Skin of body (tissue), 2 donors: ENCODE data around the gene DDX52. TPM values are rescaled to one million over a fixed set of nuclear protein-coding genes. Genes with fewer than 3 reads are reported as not detected.
"Not testable (repeated sequence)": the region's sequence is repeated elsewhere in the genome, so short reads cannot be mapped to it uniquely, and the experiment has no call there.

Experiments
- DNase-seq: peaks from one replicate; lab custom pipeline; 2025; lab: John Stamatoyannopoulos, UW
- total RNA-seq: library from RNA; depleted of rRNA; stranded (reverse); fragments of >200 nt; gene quantifications from one replicate; pipeline ENCODE4 v1.2.3, GENCODE V29; 2014

The DDX52 gene
- total RNA-seq, 1 donor from 2014 or later = 20.7 TPM

- no peak for DNase-seq
These were observed 7.3 kb upstream of the DDX52 start for GRCh38 chr17:37650419-37651003.

GRCh38 chr17:37648555-37648954 lies 5.3 kb upstream of the DDX52 start:
- DNase-seq = no peak

GRCh38 chr17:37647856-37648255 lies 4.6 kb upstream of the DDX52 start:
- DNase-seq = no peak

GRCh38 chr17:37643869-37644268 lies 623 bp upstream of the DDX52 start:
- DNase-seq = no peak

GRCh38 chr17:37642681-37643080 lies 565 bp downstream of the DDX52 start:
- DNase-seq = peak; percentile 9

- DNase-seq = no peak
These were observed 3.2 kb downstream of the DDX52 start for GRCh38 chr17:37640015-37640414.

GRCh38 chr17:37637956-37638355 lies 5.3 kb downstream of the DDX52 start:
- no peak for DNase-seq

- not testable (repeated sequence) for DNase-seq
These were observed 26.8 kb downstream of the DDX52 start for GRCh38 chr17:37616430-37616829.

- no peak for DNase-seq
These were observed 28.4 kb downstream of the DDX52 start for GRCh38 chr17:37614823-37615222.

GRCh38 chr17:37614391-37614790 lies 28.9 kb downstream of the DDX52 start:
- DNase-seq = no peak

GRCh38 chr17:37610971-37611370 lies 32.3 kb downstream of the DDX52 start:
- no peak for DNase-seq

- not testable (repeated sequence) for DNase-seq
These were observed 33.2 kb downstream of the DDX52 start for GRCh38 chr17:37610041-37610420.

- peak; percentile 92 for DNase-seq
These were observed 33.8 kb downstream of the DDX52 start, which contains the start of gene SYNRG for GRCh38 chr17:37609170-37610040. Gene SYNRG (minus strand): TSS chr17:37609418. CDS start chr17:37609355, 63 bp downstream.

GRCh38 chr17:37608351-37609169 lies 34.7 kb downstream of the DDX52 start:
- DNase-seq = peak; percentile 53

GRCh38 chr17:37607637-37608331 lies 35.5 kb downstream of the DDX52 start:
- DNase-seq = no peak

- DNase-seq = no peak
These were observed 37.3 kb downstream of the DDX52 start for GRCh38 chr17:37605813-37606505.

GRCh38 chr17:37605081-37605480 lies 38.2 kb downstream of the DDX52 start:
- DNase-seq = no peak

GRCh38 chr17:37604556-37604955 lies 38.7 kb downstream of the DDX52 start:
- DNase-seq = no peak

GRCh38 chr17:37598145-37598544 lies 45.1 kb downstream of the DDX52 start:
- no peak for DNase-seq

GRCh38 chr17:37592291-37592690 lies 51.0 kb downstream of the DDX52 start:
- DNase-seq = no peak

- DNase-seq = no peak
These were observed 58.2 kb downstream of the DDX52 start for GRCh38 chr17:37585066-37585465.
